ENCODE measurements around the gene LINGO3. TPM values are rescaled to one million over a fixed set of nuclear protein-coding genes. Genes with fewer than 3 reads are reported as not detected.

Gene LINGO3
- total and polyA plus RNA-seq, 2 experiments from 2014 or later = 0.29 to 0.45 TPM

DNA sequence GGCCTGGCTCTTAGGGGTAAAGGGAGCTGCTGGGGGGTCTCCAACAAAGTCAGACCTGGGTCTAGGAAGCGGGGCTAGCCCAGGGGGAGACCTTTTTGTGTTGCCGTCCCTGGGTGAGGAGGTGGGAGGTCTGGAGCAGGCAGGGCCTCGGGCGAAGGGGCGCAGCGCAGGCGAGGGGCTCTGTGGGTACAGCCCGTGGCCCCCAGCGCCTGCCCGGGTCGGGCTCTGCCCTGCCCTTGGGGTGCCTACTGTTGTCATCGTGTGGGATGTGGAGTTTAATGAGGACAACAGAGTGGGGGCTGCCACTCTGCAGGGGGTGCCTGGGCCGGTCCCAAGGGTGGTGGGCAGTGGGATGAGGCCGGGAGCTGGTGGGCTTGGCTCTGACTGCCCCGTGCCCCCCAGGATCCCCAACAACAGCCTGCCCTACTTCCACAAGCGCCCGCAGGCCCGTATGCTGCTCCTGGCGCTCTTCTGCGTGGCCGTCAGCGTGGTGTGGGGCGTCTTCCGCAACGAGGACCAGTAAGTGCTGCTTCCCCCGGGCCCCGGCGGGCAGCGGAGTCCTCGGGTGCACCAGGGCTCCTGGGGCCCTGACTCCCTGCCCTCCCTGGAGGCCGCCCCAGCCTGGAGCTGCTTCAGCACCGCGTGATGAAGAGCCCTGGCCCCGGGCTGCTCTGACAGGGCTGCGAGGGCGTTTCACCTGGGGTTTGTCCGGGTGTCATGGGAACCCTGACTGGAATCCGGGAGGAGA is 32.7 kb upstream of the LINGO3 start:
- Histone ChIP-seq H3K4me1 (ENCODE audit: insufficient read depth) (no peaks in the 10 kb centered on the region), H3K9me2 (ENCODE audit: insufficient read depth) (no peaks in the 10 kb centered on the region; the same call in 1 of the 2 replicates), H3F3A (replicated peaks; ENCODE audit: low read depth) (peaks cover 10% of the 10 kb centered on the region), H2AFZ (no peak overlapping the region), H3K4me2 (no peak overlapping the region), H3K36me3 (ENCODE audit: insufficient read depth) (no peaks in the 10 kb centered on the region), H4K20me1 (replicated peaks; ENCODE audit: insufficient read depth) (peaks cover 9% of the 10 kb centered on the region), H3K79me2 (replicated peaks; ENCODE audit: insufficient read depth) (peaks cover 8% of the 10 kb centered on the region), H3K27ac (ENCODE audit: low read depth) (no peak overlapping the region), H3K4me3 (no peak overlapping the region), H3K27me3 (ENCODE audit: insufficient read depth) (no peaks in the 10 kb centered on the region)
- no peak overlapping the region for H3K4me3 Mint-ChIP-seq
- H3K4me1 Mint-ChIP-seq = peaks cover 8% of the 10 kb centered on the region; the same call in 2 of the 3 replicates
- peaks cover 21% of the 10 kb centered on the region for H3K36me3 Mint-ChIP-seq (ENCODE audit: low read depth)
- peaks cover 3% of the 10 kb centered on the region for H3K27me3 Mint-ChIP-seq (ENCODE audit: insufficient read depth, low read depth, poor library complexity)
- TF ChIP-seq EZH2phosphoT487 (IDR thresholded peaks at IDR 0.05; ENCODE audit: unreplicated experiment) (no peak), POLR2AphosphoS5 (IDR thresholded peaks at IDR 0.05; ENCODE audit: low read depth) (no peak), NANOG (IDR thresholded peaks at IDR 0.05; ENCODE audit: borderline replicate concordance) (no peak), STAT1 (IDR thresholded peaks at IDR 0.05; ENCODE audit: unreplicated experiment) (no peak)
- TF ChIP-seq, protein P1, sequence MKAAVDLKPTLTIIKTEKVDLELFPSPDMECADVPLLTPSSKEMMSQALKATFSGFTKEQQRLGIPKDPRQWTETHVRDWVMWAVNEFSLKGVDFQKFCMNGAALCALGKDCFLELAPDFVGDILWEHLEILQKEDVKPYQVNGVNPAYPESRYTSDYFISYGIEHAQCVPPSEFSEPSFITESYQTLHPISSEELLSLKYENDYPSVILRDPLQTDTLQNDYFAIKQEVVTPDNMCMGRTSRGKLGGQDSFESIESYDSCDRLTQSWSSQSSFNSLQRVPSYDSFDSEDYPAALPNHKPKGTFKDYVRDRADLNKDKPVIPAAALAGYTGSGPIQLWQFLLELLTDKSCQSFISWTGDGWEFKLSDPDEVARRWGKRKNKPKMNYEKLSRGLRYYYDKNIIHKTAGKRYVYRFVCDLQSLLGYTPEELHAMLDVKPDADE (IDR thresholded peaks at IDR 0.05) = no peak
- TF ChIP-seq, protein P2, sequence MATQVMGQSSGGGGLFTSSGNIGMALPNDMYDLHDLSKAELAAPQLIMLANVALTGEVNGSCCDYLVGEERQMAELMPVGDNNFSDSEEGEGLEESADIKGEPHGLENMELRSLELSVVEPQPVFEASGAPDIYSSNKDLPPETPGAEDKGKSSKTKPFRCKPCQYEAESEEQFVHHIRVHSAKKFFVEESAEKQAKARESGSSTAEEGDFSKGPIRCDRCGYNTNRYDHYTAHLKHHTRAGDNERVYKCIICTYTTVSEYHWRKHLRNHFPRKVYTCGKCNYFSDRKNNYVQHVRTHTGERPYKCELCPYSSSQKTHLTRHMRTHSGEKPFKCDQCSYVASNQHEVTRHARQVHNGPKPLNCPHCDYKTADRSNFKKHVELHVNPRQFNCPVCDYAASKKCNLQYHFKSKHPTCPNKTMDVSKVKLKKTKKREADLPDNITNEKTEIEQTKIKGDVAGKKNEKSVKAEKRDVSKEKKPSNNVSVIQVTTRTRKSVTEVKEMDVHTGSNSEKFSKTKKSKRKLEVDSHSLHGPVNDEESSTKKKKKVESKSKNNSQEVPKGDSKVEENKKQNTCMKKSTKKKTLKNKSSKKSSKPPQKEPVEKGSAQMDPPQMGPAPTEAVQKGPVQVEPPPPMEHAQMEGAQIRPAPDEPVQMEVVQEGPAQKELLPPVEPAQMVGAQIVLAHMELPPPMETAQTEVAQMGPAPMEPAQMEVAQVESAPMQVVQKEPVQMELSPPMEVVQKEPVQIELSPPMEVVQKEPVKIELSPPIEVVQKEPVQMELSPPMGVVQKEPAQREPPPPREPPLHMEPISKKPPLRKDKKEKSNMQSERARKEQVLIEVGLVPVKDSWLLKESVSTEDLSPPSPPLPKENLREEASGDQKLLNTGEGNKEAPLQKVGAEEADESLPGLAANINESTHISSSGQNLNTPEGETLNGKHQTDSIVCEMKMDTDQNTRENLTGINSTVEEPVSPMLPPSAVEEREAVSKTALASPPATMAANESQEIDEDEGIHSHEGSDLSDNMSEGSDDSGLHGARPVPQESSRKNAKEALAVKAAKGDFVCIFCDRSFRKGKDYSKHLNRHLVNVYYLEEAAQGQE (IDR thresholded peaks at IDR 0.05; ENCODE audit: unreplicated experiment) = no peak
- DNase-seq (ENCODE audit: low spot score) (no peak), ATAC-seq (no peak)
- no peak overlapping the region for H3K27ac Mint-ChIP-seq
- H3K9me3 Mint-ChIP-seq = peaks cover 8% of the 10 kb centered on the region

DNA sequence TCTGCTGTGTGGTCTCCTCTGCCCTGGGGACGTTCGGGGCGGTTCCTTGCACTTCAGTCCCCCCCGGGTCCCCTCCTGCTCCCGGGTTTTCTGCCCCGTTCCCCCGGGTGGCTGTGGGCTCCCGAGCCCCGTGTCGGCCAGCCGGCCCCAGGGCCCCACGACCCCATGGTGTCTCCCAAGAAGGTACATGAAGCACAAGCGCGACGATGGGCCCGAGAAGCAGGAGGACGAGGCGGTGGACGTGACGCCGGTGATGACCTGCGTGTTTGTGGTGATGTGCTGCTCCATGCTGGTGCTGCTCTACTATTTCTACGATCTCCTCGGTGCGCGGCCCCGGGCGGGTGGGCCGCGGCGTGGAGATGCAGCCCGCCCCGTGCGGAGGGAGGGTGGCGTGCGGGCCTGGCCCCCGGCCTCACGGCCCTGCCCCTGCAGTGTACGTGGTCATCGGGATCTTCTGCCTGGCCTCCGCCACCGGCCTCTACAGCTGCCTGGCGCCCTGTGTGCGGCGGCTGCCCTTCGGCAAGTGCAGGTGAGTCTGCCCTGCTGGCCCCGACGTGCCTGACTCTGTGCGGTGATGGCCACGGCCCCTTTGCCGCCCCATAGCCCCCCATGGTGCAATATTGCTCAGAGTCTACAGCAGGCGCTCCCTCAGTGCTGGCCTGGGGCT is 31.8 kb upstream of the LINGO3 start:
- ATAC-seq (no peak), DNase-seq (ENCODE audit: low spot score) (no peak)
- Mint-ChIP-seq H3K4me3 (no peak overlapping the region), H3K4me1 (peaks cover 8% of the 10 kb centered on the region; the same call in 2 of the 3 replicates), H3K9me3 (peaks cover 11% of the 10 kb centered on the region), H3K27me3 (ENCODE audit: insufficient read depth, low read depth, poor library complexity) (peaks cover 6% of the 10 kb centered on the region), H3K36me3 (ENCODE audit: low read depth) (peaks cover 27% of the 10 kb centered on the region), H3K27ac (no peak overlapping the region)
- H3K27me3 ChIP-seq (ENCODE audit: insufficient read depth) = no peaks in the 10 kb centered on the region
- H3K27ac ChIP-seq (ENCODE audit: low read depth) = no peak overlapping the region
- peaks cover 10% of the 10 kb centered on the region for H3K79me2 ChIP-seq (replicated peaks; ENCODE audit: insufficient read depth)
- H3K4me3 ChIP-seq = no peak overlapping the region
- H3K4me2 ChIP-seq = no peak overlapping the region
- H3K9me2 ChIP-seq (ENCODE audit: insufficient read depth) = no peaks in the 10 kb centered on the region; the same call in 1 of the 2 replicates
- peaks cover 9% of the 10 kb centered on the region for H4K20me1 ChIP-seq (replicated peaks; ENCODE audit: insufficient read depth)
- H3K4me1 ChIP-seq (ENCODE audit: insufficient read depth) = no peaks in the 10 kb centered on the region
- no peaks in the 10 kb centered on the region for H3K36me3 ChIP-seq (ENCODE audit: insufficient read depth)
- no peak overlapping the region for H2AFZ ChIP-seq
- peaks cover 16% of the 10 kb centered on the region for H3F3A ChIP-seq (replicated peaks; ENCODE audit: low read depth)
- TF ChIP-seq, protein P2 (IDR thresholded peaks at IDR 0.05; ENCODE audit: unreplicated experiment) = no peak
- TF ChIP-seq ZNF331 (CRISPR knock-in tag; IDR thresholded peaks at IDR 0.05; ENCODE audit: low read depth) (no peak), ZNF114 (CRISPR knock-in tag; IDR thresholded peaks at IDR 0.05) (no peak), STAT1 (IDR thresholded peaks at IDR 0.05; ENCODE audit: unreplicated experiment) (no peak)
- TF ChIP-seq, protein P3, sequence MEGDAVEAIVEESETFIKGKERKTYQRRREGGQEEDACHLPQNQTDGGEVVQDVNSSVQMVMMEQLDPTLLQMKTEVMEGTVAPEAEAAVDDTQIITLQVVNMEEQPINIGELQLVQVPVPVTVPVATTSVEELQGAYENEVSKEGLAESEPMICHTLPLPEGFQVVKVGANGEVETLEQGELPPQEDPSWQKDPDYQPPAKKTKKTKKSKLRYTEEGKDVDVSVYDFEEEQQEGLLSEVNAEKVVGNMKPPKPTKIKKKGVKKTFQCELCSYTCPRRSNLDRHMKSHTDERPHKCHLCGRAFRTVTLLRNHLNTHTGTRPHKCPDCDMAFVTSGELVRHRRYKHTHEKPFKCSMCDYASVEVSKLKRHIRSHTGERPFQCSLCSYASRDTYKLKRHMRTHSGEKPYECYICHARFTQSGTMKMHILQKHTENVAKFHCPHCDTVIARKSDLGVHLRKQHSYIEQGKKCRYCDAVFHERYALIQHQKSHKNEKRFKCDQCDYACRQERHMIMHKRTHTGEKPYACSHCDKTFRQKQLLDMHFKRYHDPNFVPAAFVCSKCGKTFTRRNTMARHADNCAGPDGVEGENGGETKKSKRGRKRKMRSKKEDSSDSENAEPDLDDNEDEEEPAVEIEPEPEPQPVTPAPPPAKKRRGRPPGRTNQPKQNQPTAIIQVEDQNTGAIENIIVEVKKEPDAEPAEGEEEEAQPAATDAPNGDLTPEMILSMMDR (conservative IDR thresholded peaks at IDR 0.05; ENCODE audit: low read depth in 2 of 2) = no peak

Data from GM23338 (cell line).